ENCODE results near the gene ATG4B. TPM values are rescaled to one million over a fixed set of nuclear protein-coding genes. Genes with fewer than 3 reads are reported as not detected.

Gene ATG4B
- total and polyA plus RNA-seq, 2 of the 8 experiments (the other 6 are each of a cell fraction or from before 2014, with no cell fraction given) = 103 to 155 TPM

- H3K4ac ChIP-seq (replicated peaks; ENCODE audit: insufficient read length, low read depth, low read length) = no peak overlapping the region
- no peaks in the 10 kb centered on the region for H3K23me2 ChIP-seq (ENCODE audit: low read depth, low read length)
- TF ChIP-seq RXRA (IDR thresholded peaks at IDR 0.05; ENCODE audit: insufficient read depth, low read depth, low read length) (no peak), CTCF (IDR thresholded peaks at IDR 0.05; ENCODE audit: control extremely low read depth in 1 of 3, insufficient read depth in 1 of 3, low read depth in 1 of 3, low read length in 3 of 3) (no peak), EGR1 (IDR thresholded peaks at IDR 0.05; ENCODE audit: borderline replicate concordance, low read depth, low read length) (no peak), ZNF274 (IDR thresholded peaks at IDR 0.05; ENCODE audit: borderline replicate concordance, extremely low read depth, low read length) (no peak), POLR2A (IDR thresholded peaks at IDR 0.05; ENCODE audit: control extremely low read depth in 1 of 2, low read depth in 2 of 2, low read length in 2 of 2) (no peak), TAF7 (optimal IDR thresholded peaks at IDR 0.05; ENCODE audit: borderline replicate concordance, low read depth, low read length) (no peak), TBP (IDR thresholded peaks at IDR 0.05; ENCODE audit: low read depth, low read length) (no peak), CHD1 (IDR thresholded peaks at IDR 0.05; ENCODE audit: low read depth, low read length) (no peak), ATF2 (IDR thresholded peaks at IDR 0.05; ENCODE audit: low read length) (no peak), CEBPB (IDR thresholded peaks at IDR 0.05; ENCODE audit: low read depth, low read length) (no peak)
- no peak for FAIRE-seq
- no peak overlapping the region for H3K27ac ChIP-seq (ENCODE audit: low read depth, low read length)
- no peak overlapping the region for H4K5ac ChIP-seq (ENCODE audit: insufficient read length, low read depth, low read length)
- no peak overlapping the region for H2BK5ac ChIP-seq (ENCODE audit: low read depth, low read length)
- H2AK5ac ChIP-seq (ENCODE audit: low read depth, low read length) = no peak overlapping the region
- no peak overlapping the region for H2AFZ ChIP-seq (ENCODE audit: low read length)
- no peak overlapping the region for H3K18ac ChIP-seq (ENCODE audit: extremely low read depth, low read length)
- H4K91ac ChIP-seq (replicated peaks; ENCODE audit: insufficient read length, low read length) = no peak overlapping the region
- no peak overlapping the region for H3K56ac ChIP-seq (replicated peaks; ENCODE audit: insufficient read length, low read depth, low read length)
- no peaks in the 10 kb centered on the region for H4K20me1 ChIP-seq (replicated peaks in 1 of 2; ENCODE audit: control insufficient read depth in 1 of 2, insufficient read depth in 2 of 2, low read length in 2 of 2)
- H3K79me2 ChIP-seq (ENCODE audit: control insufficient read depth in 1 of 2, insufficient read depth in 2 of 2, low read length in 2 of 2) = no peaks in the 10 kb centered on the region
- POLR2A ChIA-PET (ENCODE audit: partially characterized antibody) = interaction anchor here (11.2 kb wide), 1 partner anchor 12 kb away, joined by 265 read pairs; the partner anchor contains the start of gene DTYMK
- no peak overlapping the region for H3K9ac ChIP-seq (replicated peaks in 1 of 4; ENCODE audit: extremely low read depth in 1 of 4, low read depth in 3 of 4, low read length in 3 of 4)
- no peak for DNase-seq (ENCODE audit: low read depth in 1 of 2, low spot score in 2 of 2)
- H3K27me3 ChIP-seq (replicated peaks in 1 of 4; ENCODE audit: control insufficient read depth in 3 of 4, extremely low read depth in 1 of 4, insufficient read depth in 3 of 4, low read length in 3 of 4) = no peaks in the 10 kb centered on the region
- WGBS, 2 experiments (ENCODE audit: extremely low coverage in 1 of 2, insufficient coverage in 1 of 2, insufficient read length in 1 of 2, insufficient replicate concordance in 2 of 2, low coverage in 1 of 2, low lambda C conversion rate in 2 of 2, missing lambda C conversion rate in 1 of 2) = 98% methylated on average over 4 of the region's 4 CpGs; no CpG with 5 or more reads in 1 of the 2 experiments
- peaks cover under 1 to 18% (median 3%) of the 10 kb centered on the region in 4 experiments; a peak in 5 of 8 replicates for H3K36me3 ChIP-seq (ENCODE audit: control insufficient read depth in 2 of 4, insufficient read depth in 4 of 4, low read length in 3 of 4)
- no peak overlapping the region for H4K8ac ChIP-seq (ENCODE audit: extremely low read depth, insufficient read depth, low read length)
- CTCF ChIA-PET (ENCODE audit: partially characterized antibody) = no interaction called here
- H3K4me2 ChIP-seq (ENCODE audit: insufficient read depth in 1 of 2, low read depth in 2 of 2, low read length in 2 of 2) = no peak overlapping the region
- H3K9me3 ChIP-seq (ENCODE audit: insufficient read depth in 2 of 2, low read depth in 1 of 2, low read length in 1 of 2) = no peaks in the 10 kb centered on the region
- no peak overlapping the region for H2BK120ac ChIP-seq (replicated peaks; ENCODE audit: low read depth, low read length)
- H3K79me1 ChIP-seq (ENCODE audit: low read depth, low read length) = no peaks in the 10 kb centered on the region
- no peak overlapping the region for H2BK20ac ChIP-seq (ENCODE audit: low read length)
- no peak overlapping the region for H2BK12ac ChIP-seq (ENCODE audit: low read depth, low read length)
- no peaks in the 10 kb centered on the region for H3K4me1 ChIP-seq (replicated peaks in 1 of 4; ENCODE audit: control insufficient read depth in 3 of 4, insufficient read depth in 4 of 4, low read length in 3 of 4)
- H3K23ac ChIP-seq (ENCODE audit: insufficient read length) = no peak overlapping the region
- H3K4me3 ChIP-seq (ENCODE audit: extremely low read depth in 1 of 4, insufficient read depth in 2 of 4, low read depth in 3 of 4, low read length in 4 of 4) = no peak overlapping the region
- H2BK15ac ChIP-seq (ENCODE audit: low read length) = no peak overlapping the region
- H3K14ac ChIP-seq (ENCODE audit: insufficient read length) = no peak overlapping the region
Observed at GRCh38 chr2:241695651-241696050, 58.2 kb downstream of the ATG4B start.

Data from H1 (cell line).